Measurements from ENCODE around the gene SLC10A3.

DNA sequence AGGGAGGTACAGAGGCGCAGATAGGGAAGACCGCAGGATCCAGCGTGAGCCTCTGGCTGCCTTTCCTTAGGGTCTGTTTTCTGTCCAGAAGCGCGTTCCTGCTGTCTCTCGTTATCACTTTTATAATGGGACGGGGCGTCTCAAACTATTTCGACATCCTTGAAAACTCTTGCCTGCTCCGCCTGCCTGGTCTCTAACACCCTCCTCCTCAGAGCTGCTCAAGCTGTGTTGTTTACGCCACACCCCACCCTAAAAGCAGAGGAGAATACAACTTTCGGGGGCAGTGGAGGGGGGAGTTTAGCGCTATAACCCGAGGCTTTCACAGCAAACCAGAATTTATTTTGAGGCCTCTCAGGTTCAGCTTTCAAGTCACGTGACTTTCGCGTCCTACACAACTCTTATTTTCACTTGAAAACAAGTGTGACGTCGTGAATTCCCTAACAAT, 26.2 kb upstream of the SLC10A3 start:
- TF ChIP-seq, protein P1, sequence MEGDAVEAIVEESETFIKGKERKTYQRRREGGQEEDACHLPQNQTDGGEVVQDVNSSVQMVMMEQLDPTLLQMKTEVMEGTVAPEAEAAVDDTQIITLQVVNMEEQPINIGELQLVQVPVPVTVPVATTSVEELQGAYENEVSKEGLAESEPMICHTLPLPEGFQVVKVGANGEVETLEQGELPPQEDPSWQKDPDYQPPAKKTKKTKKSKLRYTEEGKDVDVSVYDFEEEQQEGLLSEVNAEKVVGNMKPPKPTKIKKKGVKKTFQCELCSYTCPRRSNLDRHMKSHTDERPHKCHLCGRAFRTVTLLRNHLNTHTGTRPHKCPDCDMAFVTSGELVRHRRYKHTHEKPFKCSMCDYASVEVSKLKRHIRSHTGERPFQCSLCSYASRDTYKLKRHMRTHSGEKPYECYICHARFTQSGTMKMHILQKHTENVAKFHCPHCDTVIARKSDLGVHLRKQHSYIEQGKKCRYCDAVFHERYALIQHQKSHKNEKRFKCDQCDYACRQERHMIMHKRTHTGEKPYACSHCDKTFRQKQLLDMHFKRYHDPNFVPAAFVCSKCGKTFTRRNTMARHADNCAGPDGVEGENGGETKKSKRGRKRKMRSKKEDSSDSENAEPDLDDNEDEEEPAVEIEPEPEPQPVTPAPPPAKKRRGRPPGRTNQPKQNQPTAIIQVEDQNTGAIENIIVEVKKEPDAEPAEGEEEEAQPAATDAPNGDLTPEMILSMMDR (IDR thresholded peaks at IDR 0.05): no peak
- no peak for TF ChIP-seq EZH2phosphoT487 (IDR thresholded peaks at IDR 0.05; ENCODE audit: borderline replicate concordance, low read depth)
- TF ChIP-seq, protein P2, sequence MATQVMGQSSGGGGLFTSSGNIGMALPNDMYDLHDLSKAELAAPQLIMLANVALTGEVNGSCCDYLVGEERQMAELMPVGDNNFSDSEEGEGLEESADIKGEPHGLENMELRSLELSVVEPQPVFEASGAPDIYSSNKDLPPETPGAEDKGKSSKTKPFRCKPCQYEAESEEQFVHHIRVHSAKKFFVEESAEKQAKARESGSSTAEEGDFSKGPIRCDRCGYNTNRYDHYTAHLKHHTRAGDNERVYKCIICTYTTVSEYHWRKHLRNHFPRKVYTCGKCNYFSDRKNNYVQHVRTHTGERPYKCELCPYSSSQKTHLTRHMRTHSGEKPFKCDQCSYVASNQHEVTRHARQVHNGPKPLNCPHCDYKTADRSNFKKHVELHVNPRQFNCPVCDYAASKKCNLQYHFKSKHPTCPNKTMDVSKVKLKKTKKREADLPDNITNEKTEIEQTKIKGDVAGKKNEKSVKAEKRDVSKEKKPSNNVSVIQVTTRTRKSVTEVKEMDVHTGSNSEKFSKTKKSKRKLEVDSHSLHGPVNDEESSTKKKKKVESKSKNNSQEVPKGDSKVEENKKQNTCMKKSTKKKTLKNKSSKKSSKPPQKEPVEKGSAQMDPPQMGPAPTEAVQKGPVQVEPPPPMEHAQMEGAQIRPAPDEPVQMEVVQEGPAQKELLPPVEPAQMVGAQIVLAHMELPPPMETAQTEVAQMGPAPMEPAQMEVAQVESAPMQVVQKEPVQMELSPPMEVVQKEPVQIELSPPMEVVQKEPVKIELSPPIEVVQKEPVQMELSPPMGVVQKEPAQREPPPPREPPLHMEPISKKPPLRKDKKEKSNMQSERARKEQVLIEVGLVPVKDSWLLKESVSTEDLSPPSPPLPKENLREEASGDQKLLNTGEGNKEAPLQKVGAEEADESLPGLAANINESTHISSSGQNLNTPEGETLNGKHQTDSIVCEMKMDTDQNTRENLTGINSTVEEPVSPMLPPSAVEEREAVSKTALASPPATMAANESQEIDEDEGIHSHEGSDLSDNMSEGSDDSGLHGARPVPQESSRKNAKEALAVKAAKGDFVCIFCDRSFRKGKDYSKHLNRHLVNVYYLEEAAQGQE (IDR thresholded peaks at IDR 0.05; ENCODE audit: low read depth, low read length): no peak
- no peak for TF ChIP-seq SIN3A (IDR thresholded peaks at IDR 0.05; ENCODE audit: borderline replicate concordance, low read depth, low read length)
- TF ChIP-seq EP300 (IDR thresholded peaks at IDR 0.05; ENCODE audit: borderline replicate concordance in 1 of 2, low read depth in 1 of 2, low read length in 1 of 2): no peak
- no peak for TF ChIP-seq YY1 (IDR thresholded peaks at IDR 0.05; ENCODE audit: low read depth)
- TF ChIP-seq, protein P3, sequence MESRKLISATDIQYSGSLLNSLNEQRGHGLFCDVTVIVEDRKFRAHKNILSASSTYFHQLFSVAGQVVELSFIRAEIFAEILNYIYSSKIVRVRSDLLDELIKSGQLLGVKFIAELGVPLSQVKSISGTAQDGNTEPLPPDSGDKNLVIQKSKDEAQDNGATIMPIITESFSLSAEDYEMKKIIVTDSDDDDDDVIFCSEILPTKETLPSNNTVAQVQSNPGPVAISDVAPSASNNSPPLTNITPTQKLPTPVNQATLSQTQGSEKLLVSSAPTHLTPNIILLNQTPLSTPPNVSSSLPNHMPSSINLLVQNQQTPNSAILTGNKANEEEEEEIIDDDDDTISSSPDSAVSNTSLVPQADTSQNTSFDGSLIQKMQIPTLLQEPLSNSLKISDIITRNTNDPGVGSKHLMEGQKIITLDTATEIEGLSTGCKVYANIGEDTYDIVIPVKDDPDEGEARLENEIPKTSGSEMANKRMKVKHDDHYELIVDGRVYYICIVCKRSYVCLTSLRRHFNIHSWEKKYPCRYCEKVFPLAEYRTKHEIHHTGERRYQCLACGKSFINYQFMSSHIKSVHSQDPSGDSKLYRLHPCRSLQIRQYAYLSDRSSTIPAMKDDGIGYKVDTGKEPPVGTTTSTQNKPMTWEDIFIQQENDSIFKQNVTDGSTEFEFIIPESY (IDR thresholded peaks at IDR 0.05; ENCODE audit: borderline replicate concordance, low read depth): no peak
- TF ChIP-seq RAD21 (IDR thresholded peaks at IDR 0.05; ENCODE audit: low read length): no peak
- TF ChIP-seq, protein P4, sequence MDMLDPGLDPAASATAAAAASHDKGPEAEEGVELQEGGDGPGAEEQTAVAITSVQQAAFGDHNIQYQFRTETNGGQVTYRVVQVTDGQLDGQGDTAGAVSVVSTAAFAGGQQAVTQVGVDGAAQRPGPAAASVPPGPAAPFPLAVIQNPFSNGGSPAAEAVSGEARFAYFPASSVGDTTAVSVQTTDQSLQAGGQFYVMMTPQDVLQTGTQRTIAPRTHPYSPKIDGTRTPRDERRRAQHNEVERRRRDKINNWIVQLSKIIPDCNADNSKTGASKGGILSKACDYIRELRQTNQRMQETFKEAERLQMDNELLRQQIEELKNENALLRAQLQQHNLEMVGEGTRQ (IDR thresholded peaks at IDR 0.05; ENCODE audit: borderline replicate concordance, low read depth, low read length): no peak
- TF ChIP-seq RFX5 (IDR thresholded peaks at IDR 0.05; ENCODE audit: low read length): no peak
- TF ChIP-seq TEAD4 (IDR thresholded peaks at IDR 0.05; ENCODE audit: borderline replicate concordance, insufficient read depth): no peak
- no peak for TF ChIP-seq GABPA (IDR thresholded peaks at IDR 0.05; ENCODE audit: low read depth)
- no peak for TF ChIP-seq MXI1 (IDR thresholded peaks at IDR 0.05; ENCODE audit: low read depth, low read length)
- TF ChIP-seq JUND (IDR thresholded peaks at IDR 0.05): no peak
